Endothelial cell of umbilical vein (primary cell): ENCODE results near the gene SLC38A2. TPM values are rescaled to one million over a fixed set of nuclear protein-coding genes. Genes with fewer than 3 reads are reported as not detected.

Experiments
- BruUV-seq: library from RNA; stranded (reverse); fragments of 400-500 nt; replicated peaks from 2 replicates; lab custom pipeline; 2021; lab: Mats Ljungman, UMichigan
- CTCF ChIA-PET: fragments of 300-600, 350-600 bp; sonication (Branson Sonifier 250); formaldehyde crosslinking; loops from one replicate; lab custom pipeline; 2021; ENCODE audit warnings: antibody characterized with exemption, inconsistent platforms; lab: Charles Lee
- POLR2A ChIA-PET: fragments of 300-600, 350-600 bp; sonication (Branson Sonifier 250); formaldehyde crosslinking; loops from one replicate; lab custom pipeline; 2021; ENCODE audit warnings: antibody characterized with exemption, inconsistent platforms; lab: Charles Lee
- DNase-seq: peaks from one replicate; pipeline ENCODE4 v3.0.0-alpha.2; 2011; ENCODE audit warnings: low read depth, low spot score
- FAIRE-seq: peaks from 2 replicates; lab custom pipeline; 2011; peaks lifted over from hg19 to GRCh38; lab: Jason Lieb, UNC
- H2AFZ ChIP-seq: 2 replicates; pipeline ENCODE4 v1.6.0; 2012; ENCODE audit warnings: low read depth, low read length, control low read depth, inconsistent platforms
- H3K27ac ChIP-seq: 2 replicates; pipeline ENCODE4 v1.5.1; 2011; ENCODE audit warnings: low read depth, mild to moderate bottlenecking, control low read depth, low read length, moderate library complexity; ENCODE audit not compliant: insufficient read depth
- H3K27me3 ChIP-seq, 2 experiments: 2 replicates each; pipeline versions ENCODE4 v1.6.0 to v1.6.1; 2011; ENCODE audit warnings: low read length in 2 of 2, mixed read lengths in 1 of 2; ENCODE audit not compliant: control insufficient read depth in 2 of 2, insufficient read depth in 2 of 2
- H3K36me3 ChIP-seq, 2 experiments: 2 replicates in 1 of 2; 3 replicates in 1 of 2; pipeline ENCODE4 v1.5.1; 2011; ENCODE audit warnings: low read length in 2 of 2, mild to moderate bottlenecking in 1 of 2, moderate library complexity in 1 of 2; ENCODE audit not compliant: control insufficient read depth in 2 of 2, insufficient read depth in 2 of 2; ENCODE audit errors: extremely low read depth in 1 of 2
- H3K4me1 ChIP-seq: 3 replicates; pipeline ENCODE4 v1.5.1; 2011; ENCODE audit warnings: mild to moderate bottlenecking, low read length; ENCODE audit not compliant: control insufficient read depth, insufficient read depth; ENCODE audit errors: extremely low read depth
- H3K4me2 ChIP-seq: 2 replicates; pipeline ENCODE4 v1.6.1; 2011; ENCODE audit warnings: low read length, control low read depth, mixed read lengths; ENCODE audit not compliant: insufficient read depth
- H3K4me3 ChIP-seq, 3 experiments: fragments of 200-600 bp in 1 of 3; sonication (generic), shearing (Covaris generic) in 1 of 3; replicated peaks in 1 of 3; 2 replicates each; pipeline ENCODE4 v1.5.1; 2011 to 2016; ENCODE audit warnings: control low read depth in 3 of 3, low read length in 3 of 3, mild to moderate bottlenecking in 2 of 3, inconsistent platforms in 1 of 3, low read depth in 1 of 3, moderate library complexity in 1 of 3; ENCODE audit not compliant: insufficient read depth in 1 of 3
- H3K79me2 ChIP-seq: 2 replicates; pipeline ENCODE4 v1.6.0; 2012; ENCODE audit warnings: low read length, inconsistent platforms; ENCODE audit not compliant: control insufficient read depth, insufficient read depth
- H3K9ac ChIP-seq: replicated peaks from 2 replicates; pipeline ENCODE3; 2011; ENCODE audit warnings: low read length, control low read depth; ENCODE audit not compliant: insufficient read depth; ENCODE audit errors: extremely low read depth
- H3K9me1 ChIP-seq: replicated peaks from 3 replicates; pipeline ENCODE4 v1.6.0; 2011; ENCODE audit warnings: mild to moderate bottlenecking, low read length; ENCODE audit not compliant: control insufficient read depth, insufficient read depth; ENCODE audit errors: extremely low read depth
- H3K9me3 ChIP-seq: replicated peaks from 2 replicates; pipeline ENCODE4 v1.5.1; 2012; ENCODE audit warnings: low read length, inconsistent platforms; ENCODE audit not compliant: control insufficient read depth, insufficient read depth
- H4K20me1 ChIP-seq: replicated peaks from 2 replicates; pipeline ENCODE3; 2011; ENCODE audit warnings: mild to moderate bottlenecking, low read length; ENCODE audit not compliant: control insufficient read depth, insufficient read depth; ENCODE audit errors: extremely low read depth
- CTCF ChIP-seq, 2 donors: IDR thresholded peaks; 1 replicate in 1 of 2; 2 replicates in 1 of 2; pipeline ENCODE4 v1.5.1; 2011; ENCODE audit warnings: low read length in 2 of 2, mild to moderate bottlenecking in 2 of 2, moderate library complexity in 2 of 2, control low read depth in 1 of 2, inconsistent platforms in 1 of 2, low read depth in 1 of 2; ENCODE audit not compliant: insufficient read depth in 1 of 2; ENCODE audit errors: extremely low read depth in 1 of 2
- EZH2 ChIP-seq: IDR thresholded peaks from 2 replicates; pipeline ENCODE4 v1.6.1; 2012; ENCODE audit warnings: borderline replicate concordance, low read depth, mild to moderate bottlenecking, moderate library complexity, low read length, inconsistent platforms; ENCODE audit not compliant: severe bottlenecking
- FOS ChIP-seq: IDR thresholded peaks from 2 replicates; pipeline ENCODE4 v1.6.1; 2011; ENCODE audit warnings: mild to moderate bottlenecking, low read length, moderate library complexity, borderline replicate concordance; ENCODE audit not compliant: insufficient read depth
- GATA2 ChIP-seq: IDR thresholded peaks from 2 replicates; pipeline ENCODE4 v1.7.0; 2011; ENCODE audit warnings: low read depth, mild to moderate bottlenecking, moderate library complexity, mixed read lengths, low read length; ENCODE audit not compliant: insufficient read length, insufficient read depth
- JUN ChIP-seq: IDR thresholded peaks from 2 replicates; pipeline ENCODE4 v1.6.1; 2011; ENCODE audit warnings: borderline replicate concordance, low read depth; ENCODE audit not compliant: insufficient read length, insufficient read depth
- MAX ChIP-seq: IDR thresholded peaks from 2 replicates; pipeline ENCODE4 v1.6.1; 2011; ENCODE audit not compliant: insufficient read depth, insufficient read length
- MYC ChIP-seq: IDR thresholded peaks from one replicate; pipeline ENCODE4 v1.6.1; 2011; ENCODE audit warnings: mild to moderate bottlenecking, low read depth, low read length
- POLR2A ChIP-seq: IDR thresholded peaks from 2 replicates; pipeline ENCODE4 v1.6.1; 2012; ENCODE audit warnings: low read depth, mild to moderate bottlenecking, control low read depth, low read length
- POLR2AphosphoS5 ChIP-seq: IDR thresholded peaks from 2 replicates; pipeline ENCODE4 v1.6.1; 2012; ENCODE audit warnings: low read depth, mild to moderate bottlenecking, control low read depth, low read length, moderate library complexity; ENCODE audit not compliant: insufficient read depth
- dilution Hi-C: fragments of 300-500 bp; cut with MboI; formaldehyde crosslinking; loops from one replicate; pipeline ENCODE4 v1.15.0; 2019; ENCODE audit warnings: low sequenced_read_pairs; ENCODE audit not compliant: extremely low pct_ligation_motif_present
- intact Hi-C: fragments of 100-400 bp; cut with micrococcal nuclease; formaldehyde crosslinking; loops from one replicate; pipeline ENCODE4 v1.10.0; 2022
- polyA plus RNA-seq, 4 experiments: library from polyadenylated mRNA; depleted of rRNA in 3 of 4; stranded (reverse) in 3 of 4; unstranded in 1 of 4; fragments of >200 nt; gene quantifications; 2 replicates each; pipeline versions ENCODE4 v1.2.1 to v1.2.3, GENCODE V29; 2011 to 2012; ENCODE audit warnings: missing spikeins in 1 of 4
- total RNA-seq: library from RNA; stranded (reverse); gene quantifications from 2 replicates; pipeline ENCODE4 v1.2.3, GENCODE V29; 2021

Gene SLC38A2
- total and polyA plus RNA-seq, 2 donors (not counting 3 experiments of a cell fraction or from before 2014, with no cell fraction given), result 267 to 427 TPM

- Histone ChIP-seq H3K9me1 (no peaks in the 10 kb centered on the region), H3K9me3 (no peaks in the 10 kb centered on the region), H3K4me1 (peaks cover 62% of the 10 kb centered on the region), H4K20me1 (peaks cover 56% of the 10 kb centered on the region), H2AFZ (no peak overlapping the region), H3K27ac (no peak overlapping the region), H3K79me2 (peaks cover 78% of the 10 kb centered on the region), H3K9ac (peak overlapping the region; percentile 13), H3K36me3 (peaks cover 47 to 88% of the 10 kb centered on the region in 2 experiments), H3K4me3 (peak overlapping the region in 2 of 3 experiments; percentile 13 to 98), H3K27me3 (no peaks in the 10 kb centered on the region), H3K4me2 (peak overlapping the region; percentile 98)
- no peak for TF ChIP-seq CTCF (IDR thresholded peaks at IDR 0.05; ENCODE audit: extremely low read depth in 1 of 2, insufficient read depth in 1 of 2, low read depth in 1 of 2, low read length in 2 of 2)
- TF ChIP-seq MAX, result peak; percentile 31
- DNase-seq (no peak), FAIRE-seq (no peak)
- dilution Hi-C loops, result no loop called here
- CTCF ChIA-PET, result interaction anchor here (0.8 to 2.8 kb wide), 4 partner anchors 13 to 617 kb away, joined by 3 to 21 read pairs (median 8); no protein-coding TSS in a partner anchor
- BruUV-seq, result no TSS peak
- POLR2A ChIA-PET, result interaction anchor here (1.8 to 3.5 kb wide), 3 partner anchors 10 to 307 kb away, joined by 3 to 13 read pairs (median 4); no protein-coding TSS in a partner anchor
- intact Hi-C loops, result loop anchor here (5.0 kb wide), 1 partner anchor 144 kb away; no protein-coding TSS in a partner anchor
These were observed 5.8 kb downstream of the SLC38A2 start for GRCh38 chr12:46366771-46367170.

- H3K9ac ChIP-seq, result peak overlapping the region; percentile 5
- ChIA-PET POLR2A (interaction anchor here (0.6 to 3.5 kb wide), 6 partner anchors 9 to 308 kb away, joined by 3 to 13 read pairs (median 4); no protein-coding TSS in a partner anchor), CTCF (interaction anchor here (1.0 to 2.9 kb wide), 5 partner anchors 14 to 309 kb away, joined by 3 to 21 read pairs (median 12); no protein-coding TSS in a partner anchor)
- no TSS peak for BruUV-seq
- peaks cover 56% of the 10 kb centered on the region for H4K20me1 ChIP-seq
- no peaks in the 10 kb centered on the region for H3K9me3 ChIP-seq
- peak overlapping the region; percentile 98 for H3K4me2 ChIP-seq
- TF ChIP-seq POLR2A (no peak), MYC (no peak), JUN (no peak), GATA2 (no peak), FOS (no peak), MAX (no peak), EZH2 (no peak), POLR2AphosphoS5 (no peak), CTCF (IDR thresholded peaks at IDR 0.05; ENCODE audit: extremely low read depth in 1 of 2, insufficient read depth in 1 of 2, low read depth in 1 of 2, low read length in 2 of 2) (no peak)
- intact Hi-C loops, result loop anchor here (5.0 kb wide), 1 partner anchor 144 kb away; no protein-coding TSS in a partner anchor
- DNase-seq (no peak), FAIRE-seq (no peak)
- H3K36me3 ChIP-seq, result peaks cover 48 to 94% of the 10 kb centered on the region in 2 experiments
- peaks cover 62% of the 10 kb centered on the region for H3K4me1 ChIP-seq
- H3K4me3 ChIP-seq, result peak overlapping the region in 2 of 3 experiments; percentile 15 to 98
- no peaks in the 10 kb centered on the region for H3K9me1 ChIP-seq
- no peaks in the 10 kb centered on the region for H3K27me3 ChIP-seq
- H3K79me2 ChIP-seq, result peaks cover 70% of the 10 kb centered on the region
- no peak overlapping the region for H2AFZ ChIP-seq
- peak overlapping the region; percentile 34 for H3K27ac ChIP-seq
- dilution Hi-C loops, result no loop called here
These were observed 6.6 kb downstream of the SLC38A2 start for GRCh38 chr12:46365951-46366379.
